WI38 (cell line): ENCODE results near the gene CRMP1.

ENCODE experiments used
- H3K4me3 ChIP-seq: 2 replicates; pipeline ENCODE4 v1.5.1; 2011; ENCODE audit warnings: low read depth, mild to moderate bottlenecking, control low read depth, low read length
- TF ChIP-seq, protein P1 (sequence below): IDR thresholded peaks from 2 replicates; pipeline ENCODE4 v1.5.1; 2012; ENCODE audit warnings: low read depth, mild to moderate bottlenecking, control low read depth, low read length

CRMP1 gene

DNA sequence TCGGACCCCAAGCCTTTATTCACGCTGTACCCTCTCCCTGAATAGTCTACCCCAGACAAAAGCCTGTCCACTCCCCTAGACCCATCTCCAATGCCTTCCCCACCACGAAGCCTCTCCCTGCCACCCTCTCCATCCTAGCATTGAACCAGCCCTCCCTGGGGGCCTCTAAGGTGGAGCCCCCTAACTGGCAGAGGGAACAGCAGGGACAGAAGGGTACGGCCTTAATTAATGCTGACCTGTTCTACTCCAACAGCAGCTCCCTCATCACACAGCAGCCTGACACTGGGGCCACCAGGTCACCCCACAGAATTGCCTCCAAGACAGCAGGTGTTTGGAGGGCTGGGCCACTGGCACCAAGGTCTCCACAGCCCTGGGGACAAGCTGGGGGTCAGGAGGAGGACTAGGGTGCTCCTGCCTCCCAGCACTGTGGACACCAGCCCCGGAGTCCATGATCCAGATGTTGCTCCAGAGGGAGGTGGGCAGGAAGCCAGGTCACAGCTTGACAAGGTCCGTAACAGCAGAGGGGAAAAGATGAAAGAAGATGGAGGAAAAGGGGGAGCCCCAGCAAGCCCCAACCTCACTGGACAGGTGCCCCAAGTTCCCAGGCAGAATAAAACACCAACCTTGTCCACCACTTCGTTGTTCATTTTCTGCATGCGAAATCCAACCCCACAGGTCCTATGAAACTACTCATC lies 3.7 kb downstream of the CRMP1 start:
- no peak overlapping the region for H3K4me3 ChIP-seq

DNA sequence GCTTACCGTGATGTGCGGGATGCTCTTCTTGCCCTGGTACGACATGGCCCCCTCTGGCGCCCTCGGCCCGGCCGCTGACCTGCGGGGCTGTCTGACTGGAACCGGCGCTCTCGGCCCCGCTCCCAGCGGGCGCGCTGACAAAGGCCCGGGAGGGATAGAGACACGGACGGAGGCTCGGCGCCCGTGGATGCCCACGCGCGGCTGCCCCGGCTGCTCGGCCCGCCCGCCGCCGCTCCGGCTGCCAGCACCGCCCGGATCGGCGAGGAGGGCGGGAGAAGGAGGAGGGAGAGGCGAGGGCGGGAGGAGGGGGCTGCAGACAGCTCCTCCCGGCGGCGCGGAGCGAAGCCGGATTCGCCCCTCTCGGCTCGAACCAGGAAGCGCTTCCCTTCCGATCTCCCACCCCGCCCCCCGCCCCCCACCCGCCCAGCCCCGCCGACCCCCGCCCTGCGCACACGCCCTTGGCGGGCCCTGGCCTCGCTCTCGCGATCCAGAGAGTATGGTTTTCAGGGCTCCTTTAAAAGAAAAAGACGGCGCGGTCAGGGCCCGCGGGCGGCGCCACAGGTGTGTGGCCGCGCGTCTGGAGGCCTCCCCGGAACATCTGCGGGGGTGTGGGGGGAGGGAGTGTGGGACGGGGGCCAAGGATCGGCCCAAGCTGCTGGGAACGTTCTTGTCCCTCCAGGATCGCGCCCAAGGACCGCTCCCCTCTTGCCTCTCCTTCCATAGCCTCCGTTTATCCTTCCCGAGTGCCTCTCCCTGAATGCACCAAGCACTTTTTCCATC lies 4.5 kb downstream of the CRMP1 start:
- no peak overlapping the region for H3K4me3 ChIP-seq
- TF ChIP-seq, protein P1, sequence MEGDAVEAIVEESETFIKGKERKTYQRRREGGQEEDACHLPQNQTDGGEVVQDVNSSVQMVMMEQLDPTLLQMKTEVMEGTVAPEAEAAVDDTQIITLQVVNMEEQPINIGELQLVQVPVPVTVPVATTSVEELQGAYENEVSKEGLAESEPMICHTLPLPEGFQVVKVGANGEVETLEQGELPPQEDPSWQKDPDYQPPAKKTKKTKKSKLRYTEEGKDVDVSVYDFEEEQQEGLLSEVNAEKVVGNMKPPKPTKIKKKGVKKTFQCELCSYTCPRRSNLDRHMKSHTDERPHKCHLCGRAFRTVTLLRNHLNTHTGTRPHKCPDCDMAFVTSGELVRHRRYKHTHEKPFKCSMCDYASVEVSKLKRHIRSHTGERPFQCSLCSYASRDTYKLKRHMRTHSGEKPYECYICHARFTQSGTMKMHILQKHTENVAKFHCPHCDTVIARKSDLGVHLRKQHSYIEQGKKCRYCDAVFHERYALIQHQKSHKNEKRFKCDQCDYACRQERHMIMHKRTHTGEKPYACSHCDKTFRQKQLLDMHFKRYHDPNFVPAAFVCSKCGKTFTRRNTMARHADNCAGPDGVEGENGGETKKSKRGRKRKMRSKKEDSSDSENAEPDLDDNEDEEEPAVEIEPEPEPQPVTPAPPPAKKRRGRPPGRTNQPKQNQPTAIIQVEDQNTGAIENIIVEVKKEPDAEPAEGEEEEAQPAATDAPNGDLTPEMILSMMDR = no peak

More for the DNA sequence above, 3.7 kb downstream of the CRMP1 start:
- TF ChIP-seq, protein P1 = no peak

DNA sequence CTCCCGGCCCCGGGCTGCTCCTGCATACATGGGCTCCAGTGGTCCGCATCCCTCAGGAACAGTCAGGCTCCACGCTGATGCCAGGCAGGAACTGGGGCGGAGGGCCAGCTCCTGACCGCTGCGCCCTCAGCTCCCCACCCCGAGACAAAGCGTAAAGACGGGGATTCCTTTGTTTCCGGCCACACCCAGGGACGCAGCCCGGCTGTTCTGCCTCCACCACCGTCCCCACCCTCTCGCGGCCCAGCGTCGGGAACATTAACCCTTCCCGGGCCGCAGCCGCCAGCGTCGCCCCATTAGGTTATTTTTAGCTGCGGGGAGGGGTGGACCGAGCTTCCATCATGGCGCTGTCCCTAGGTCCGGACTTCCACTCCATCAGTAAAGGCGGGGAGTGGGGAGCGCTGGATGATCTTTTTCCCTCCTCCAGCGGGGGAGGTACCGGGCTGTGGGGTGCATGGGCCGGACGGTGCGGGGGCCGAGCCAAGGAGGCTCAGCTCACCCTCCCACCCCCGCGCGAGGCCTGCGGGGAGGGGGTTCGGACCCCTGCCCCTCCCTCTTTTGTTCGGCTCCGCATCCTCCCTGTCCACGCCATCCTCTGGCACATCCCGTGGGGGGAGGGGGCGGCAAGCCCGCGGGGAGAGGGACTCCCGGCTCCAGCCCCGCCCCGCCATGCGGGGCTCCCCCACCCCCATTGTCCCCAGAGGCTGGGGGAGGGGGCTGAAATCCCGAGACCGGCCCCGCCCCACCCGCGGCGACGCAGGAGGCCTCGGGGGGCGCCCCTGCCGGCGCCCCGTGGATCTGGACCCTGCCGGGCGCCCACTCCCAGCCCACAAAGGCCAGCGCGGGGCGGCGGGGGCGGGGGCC lies 5.3 kb downstream of the CRMP1 start:
- TF ChIP-seq, protein P1 = no peak
- no peak overlapping the region for H3K4me3 ChIP-seq

DNA sequence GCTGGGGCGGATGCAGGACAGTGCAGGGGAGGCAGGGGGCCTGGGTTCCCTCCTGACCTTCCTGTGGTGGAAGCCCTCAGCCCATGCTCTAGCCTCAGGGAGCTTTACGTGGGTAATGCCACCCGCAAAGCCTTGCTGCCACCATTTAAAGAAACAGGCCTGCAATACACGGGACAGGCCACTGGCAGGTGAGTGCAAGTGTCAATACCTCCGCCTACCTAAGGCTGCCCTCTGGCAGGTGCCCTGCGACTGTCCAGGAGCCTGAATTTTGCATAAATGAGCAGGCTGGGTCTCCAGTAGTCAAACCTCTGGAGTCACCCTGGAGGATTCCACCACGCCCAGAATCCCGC lies 5.9 kb downstream of the CRMP1 start:
- no peak overlapping the region for H3K4me3 ChIP-seq
- TF ChIP-seq, protein P1 = no peak

DNA sequence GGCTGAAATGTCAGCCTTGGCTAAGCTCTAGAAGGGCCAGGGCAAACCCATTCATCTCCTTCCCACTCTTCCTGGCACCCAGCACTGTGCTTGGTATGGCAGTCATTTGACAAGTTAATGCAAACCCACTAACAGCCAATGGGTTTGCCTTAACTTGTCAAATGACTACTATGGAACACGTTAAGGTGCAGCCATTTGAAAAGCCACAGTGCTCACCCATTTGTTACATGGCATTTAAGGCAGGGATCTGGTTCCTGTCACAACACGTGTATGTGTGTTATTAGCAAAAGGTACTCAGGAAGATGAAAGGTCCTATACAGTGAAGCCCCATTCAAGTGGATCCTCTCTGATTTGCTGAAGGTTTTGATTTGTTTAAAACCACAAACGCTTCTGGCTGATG lies 7.2 kb downstream of the CRMP1 start:
- H3K4me3 ChIP-seq = no peak overlapping the region
- TF ChIP-seq, protein P1 = no peak

DNA sequence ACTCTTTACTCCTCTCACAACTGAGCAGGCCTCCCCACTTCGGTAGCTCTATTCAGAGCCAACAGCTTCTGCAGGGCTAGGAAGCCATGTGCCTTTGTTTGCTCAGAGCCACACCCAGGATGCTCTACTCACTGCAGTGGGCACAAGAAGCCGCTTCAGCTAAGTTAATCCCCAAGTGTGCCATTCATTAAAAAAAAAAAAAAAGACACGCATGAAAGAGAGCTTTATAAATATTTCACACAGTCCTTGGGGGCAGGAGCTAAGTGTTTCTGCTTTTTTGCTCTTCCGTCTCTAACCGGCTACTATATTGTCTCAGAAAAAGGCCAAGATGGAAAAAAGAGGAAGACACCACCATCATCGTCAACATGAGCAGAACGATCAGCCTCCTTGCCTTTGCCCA lies 8.1 kb downstream of the CRMP1 start:
- TF ChIP-seq, protein P1 = no peak
- H3K4me3 ChIP-seq = no peak overlapping the region
